Prostate gland (tissue), 2 donors: ENCODE measurements around the gene PCOLCE2. TPM values are rescaled to one million over a fixed set of nuclear protein-coding genes. Genes with fewer than 3 reads are reported as not detected.

Experiments used
- DNase-seq: peaks from one replicate; pipeline ENCODE4 v3.0.0-alpha.2; 2019; ENCODE audit warnings: low spot score
- H3K27ac ChIP-seq, 2 donors: fragments of 200-600 bp; sonication (generic); 2 replicates each; pipeline ENCODE4 v1.5.1; 2017 to 2019
- H3K27me3 ChIP-seq: fragments of 200-600 bp; sonication (generic); replicated peaks from 2 replicates; pipeline ENCODE4 v1.5.1; 2019; ENCODE audit not compliant: insufficient read depth
- H3K36me3 ChIP-seq, 2 donors: fragments of 200-600 bp; sonication (generic); 1 replicate in 1 of 2; 2 replicates in 1 of 2; pipeline versions ENCODE4 v1.5.1 to v1.8.1; 2017 to 2019
- H3K4me1 ChIP-seq: fragments of 200-600 bp; sonication (generic); replicated peaks from 2 replicates; pipeline ENCODE4 v1.5.1; 2019
- H3K4me3 ChIP-seq, 2 donors: fragments of 200-600 bp; sonication (generic); 2 replicates each; pipeline ENCODE4 v1.5.1; 2017 to 2019
- H3K9me3 ChIP-seq: fragments of 200-600 bp; sonication (generic); 2 replicates; pipeline ENCODE4 v1.5.1; 2017
- POLR2A ChIP-seq: fragments of 450-650 bp; IDR thresholded peaks from one replicate; pipeline ENCODE4 v1.6.1; 2016; ENCODE audit warnings: antibody characterized with exemption, mild to moderate bottlenecking
- POLR2AphosphoS5 ChIP-seq: sonication (generic); formaldehyde crosslinking; IDR thresholded peaks from one replicate; pipeline ENCODE4 v1.6.1; 2017; ENCODE audit warnings: antibody characterized with exemption
- whole genome bisulfite sequencing: methylation state at CpG from one replicate; pipeline ENCODE4 v1.1.5; 2018; 5-methylcytosine and 5-hydroxymethylcytosine counted together
- intact Hi-C: fragments of 100-400 bp; cut with DNase I; formaldehyde crosslinking; loops from one replicate; pipeline ENCODE4 v1.14.2; 2022
- total RNA-seq, 2 donors: library from RNA; depleted of rRNA; stranded (reverse); fragments of >200 nt; gene quantifications; one replicate each; pipeline ENCODE4 v1.1.0, GENCODE V29; 2016
- TF ChIP-seq, protein P1 (sequence below), 4 experiments: fragments of 200-600 bp in 2 of 4; fragments of 450-650 bp in 2 of 4; sonication (generic) in 2 of 4; IDR thresholded peaks; 1 replicate in 3 of 4; 2 replicates in 1 of 4; pipeline ENCODE4 v1.5.1; 2016 to 2019; ENCODE audit warnings: antibody characterized with exemption in 4 of 4, mild to moderate bottlenecking in 2 of 4, moderate library complexity in 2 of 4

The PCOLCE2 gene
- total RNA-seq, 2 donors from 2014 or later = 11.0 to 14.2 TPM

- H3K4me1 ChIP-seq = no peaks in the 10 kb centered on the region
- H3K9me3 ChIP-seq = no peaks in the 10 kb centered on the region
- H3K27me3 ChIP-seq = no peaks in the 10 kb centered on the region
- H3K36me3 ChIP-seq = no peaks in the 10 kb centered on the region
- no peak for DNase-seq
- TF ChIP-seq POLR2A = no peak
- TF ChIP-seq, protein P1, sequence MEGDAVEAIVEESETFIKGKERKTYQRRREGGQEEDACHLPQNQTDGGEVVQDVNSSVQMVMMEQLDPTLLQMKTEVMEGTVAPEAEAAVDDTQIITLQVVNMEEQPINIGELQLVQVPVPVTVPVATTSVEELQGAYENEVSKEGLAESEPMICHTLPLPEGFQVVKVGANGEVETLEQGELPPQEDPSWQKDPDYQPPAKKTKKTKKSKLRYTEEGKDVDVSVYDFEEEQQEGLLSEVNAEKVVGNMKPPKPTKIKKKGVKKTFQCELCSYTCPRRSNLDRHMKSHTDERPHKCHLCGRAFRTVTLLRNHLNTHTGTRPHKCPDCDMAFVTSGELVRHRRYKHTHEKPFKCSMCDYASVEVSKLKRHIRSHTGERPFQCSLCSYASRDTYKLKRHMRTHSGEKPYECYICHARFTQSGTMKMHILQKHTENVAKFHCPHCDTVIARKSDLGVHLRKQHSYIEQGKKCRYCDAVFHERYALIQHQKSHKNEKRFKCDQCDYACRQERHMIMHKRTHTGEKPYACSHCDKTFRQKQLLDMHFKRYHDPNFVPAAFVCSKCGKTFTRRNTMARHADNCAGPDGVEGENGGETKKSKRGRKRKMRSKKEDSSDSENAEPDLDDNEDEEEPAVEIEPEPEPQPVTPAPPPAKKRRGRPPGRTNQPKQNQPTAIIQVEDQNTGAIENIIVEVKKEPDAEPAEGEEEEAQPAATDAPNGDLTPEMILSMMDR (IDR thresholded peaks at IDR 0.05) = no peak
- TF ChIP-seq POLR2AphosphoS5 = no peak
- no peak overlapping the region for H3K27ac ChIP-seq
- H3K4me3 ChIP-seq = no peak overlapping the region
- intact Hi-C loops = no loop called here
- WGBS = 9% methylated on average over 7 of the region's 7 CpGs
Observed at GRCh38 chr3:142817897-142818296, 71.0 kb downstream of the PCOLCE2 start.

GRCh38 chr3:142817356-142817755 is 71.5 kb downstream of the PCOLCE2 start:
- Histone ChIP-seq H3K27ac (no peak overlapping the region), H3K36me3 (no peaks in the 10 kb centered on the region), H3K27me3 (no peaks in the 10 kb centered on the region), H3K4me3 (no peak overlapping the region), H3K4me1 (no peaks in the 10 kb centered on the region), H3K9me3 (no peaks in the 10 kb centered on the region)
- no peak for TF ChIP-seq POLR2AphosphoS5
- TF ChIP-seq, protein P1 (IDR thresholded peaks at IDR 0.05) = no peak
- TF ChIP-seq POLR2A = no peak
- 11% methylated on average over 1 of the region's 1 CpG for WGBS
- intact Hi-C loops = no loop called here
- DNase-seq = no peak

GRCh38 chr3:142815803-142816202 is 73.1 kb downstream of the PCOLCE2 start:
- no peak for DNase-seq
- H3K9me3 ChIP-seq = no peaks in the 10 kb centered on the region
- intact Hi-C loops = no loop called here
- H3K36me3 ChIP-seq = no peaks in the 10 kb centered on the region
- no peaks in the 10 kb centered on the region for H3K27me3 ChIP-seq
- WGBS = 92% methylated on average over 6 of the region's 6 CpGs
- no peaks in the 10 kb centered on the region for H3K4me1 ChIP-seq
- no peak overlapping the region for H3K4me3 ChIP-seq
- H3K27ac ChIP-seq = no peak overlapping the region
- TF ChIP-seq, protein P1 (IDR thresholded peaks at IDR 0.05) = no peak
- no peak for TF ChIP-seq POLR2A
- no peak for TF ChIP-seq POLR2AphosphoS5

DNA sequence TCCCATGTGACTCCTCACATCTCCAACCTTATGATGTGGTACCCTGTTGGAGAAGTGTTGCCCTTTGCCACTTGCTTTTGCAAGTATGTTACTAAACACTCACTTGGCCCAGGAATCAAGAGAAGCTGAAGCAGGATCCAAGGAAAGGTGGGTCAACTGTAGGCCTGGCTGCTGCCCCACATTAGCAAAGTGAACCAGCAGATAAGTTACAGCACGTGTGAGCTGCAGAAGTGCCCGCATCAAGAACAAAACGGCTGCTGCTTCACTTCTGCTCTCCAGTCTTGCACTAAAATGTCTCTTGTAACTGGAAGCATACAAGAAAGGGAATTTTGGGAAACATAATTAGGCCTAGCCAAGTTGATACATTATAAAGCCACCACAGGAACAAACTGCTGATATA is 79.6 kb downstream of the PCOLCE2 start:
- H3K9me3 ChIP-seq = no peaks in the 10 kb centered on the region
- intact Hi-C loops = no loop called here
- H3K27ac ChIP-seq = no peak overlapping the region
- WGBS = 84% methylated on average over 3 of the region's 3 CpGs
- H3K36me3 ChIP-seq = no peaks in the 10 kb centered on the region
- H3K4me1 ChIP-seq = no peaks in the 10 kb centered on the region
- TF ChIP-seq, protein P1 (IDR thresholded peaks at IDR 0.05) = no peak
- TF ChIP-seq POLR2AphosphoS5 (no peak), POLR2A (no peak)
- H3K27me3 ChIP-seq = no peaks in the 10 kb centered on the region
- no peak overlapping the region for H3K4me3 ChIP-seq
- DNase-seq = no peak

DNA sequence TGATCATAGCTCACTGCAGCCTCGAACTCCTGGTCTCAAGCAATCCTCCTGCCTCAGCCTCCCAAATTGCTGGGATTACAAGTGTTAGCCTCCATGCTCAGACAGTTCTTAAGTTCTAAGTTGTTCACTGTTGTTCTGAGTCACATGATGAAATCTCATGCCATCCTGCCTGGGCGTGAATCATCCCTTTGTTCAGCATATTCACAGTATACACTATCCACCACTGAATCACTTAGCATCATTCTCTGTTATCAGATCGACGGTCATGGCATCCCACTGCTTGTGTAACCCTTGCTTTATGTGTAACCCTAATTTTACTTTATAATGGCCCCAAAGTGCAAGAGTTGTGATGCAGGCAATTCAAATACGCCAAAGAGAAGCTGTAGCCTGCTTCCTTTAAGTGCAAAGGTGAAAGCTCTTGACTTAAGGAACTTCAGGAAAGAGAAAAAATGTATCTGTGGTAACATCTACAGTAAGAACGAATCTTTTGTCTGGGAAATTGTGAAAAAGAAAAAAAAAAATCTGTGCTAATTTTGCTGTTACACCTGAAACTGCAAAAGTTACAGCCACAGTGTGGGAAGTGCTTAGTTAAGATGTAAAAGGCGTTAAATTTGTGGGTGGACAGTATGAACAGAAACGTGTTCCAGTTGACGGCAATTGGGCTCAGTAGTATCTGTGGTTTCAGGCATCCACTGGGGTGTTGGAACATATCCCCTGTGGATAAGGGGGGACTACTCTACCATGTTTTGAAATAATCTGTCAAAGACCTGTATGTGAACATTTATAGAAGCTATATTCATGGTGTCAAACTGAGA is 80.6 kb downstream of the PCOLCE2 start:
- H3K27me3 ChIP-seq = no peaks in the 10 kb centered on the region
- H3K4me1 ChIP-seq = no peaks in the 10 kb centered on the region
- 85% methylated on average over 9 of the region's 9 CpGs for WGBS
- no peak for DNase-seq
- H3K36me3 ChIP-seq = no peaks in the 10 kb centered on the region
- H3K27ac ChIP-seq = no peak overlapping the region
- no peaks in the 10 kb centered on the region for H3K9me3 ChIP-seq
- H3K4me3 ChIP-seq = no peak overlapping the region
- intact Hi-C loops = no loop called here
- TF ChIP-seq POLR2A = no peak
- TF ChIP-seq, protein P1 (IDR thresholded peaks at IDR 0.05) = no peak
- TF ChIP-seq POLR2AphosphoS5 = no peak
